Ascending aorta (tissue), 2 donors: ENCODE results near the gene CPPED1. TPM values are rescaled to one million over a fixed set of nuclear protein-coding genes. Genes with fewer than 3 reads are reported as not detected.

ENCODE experiments used
- DNase-seq, 2 donors: peaks; one replicate each; pipeline ENCODE4 v3.0.0-alpha.2; 2019; ENCODE audit warnings: low spot score in 2 of 2
- H3K27ac ChIP-seq, 2 donors: fragments of 200-600 bp; sonication (generic); one replicate each; pipeline ENCODE4 v1.5.1; 2016 to 2017; ENCODE audit warnings: mild to moderate bottlenecking in 1 of 2
- H3K27me3 ChIP-seq: fragments of 200-600 bp; sonication (generic); one replicate; pipeline ENCODE4 v1.5.1; 2017
- H3K36me3 ChIP-seq, 2 donors: fragments of 200-600 bp; sonication (generic); one replicate each; pipeline ENCODE4 v1.5.1; 2016
- H3K4me1 ChIP-seq, 2 donors: fragments of 200-600 bp; sonication (generic); one replicate each; pipeline ENCODE4 v1.5.1; 2016 to 2017; ENCODE audit warnings: mild to moderate bottlenecking in 1 of 2
- H3K4me3 ChIP-seq, 2 donors: fragments of 200-600 bp; sonication (generic); one replicate each; pipeline ENCODE4 v1.5.1; 2016 to 2017; ENCODE audit warnings: mild to moderate bottlenecking in 1 of 2
- H3K9me3 ChIP-seq, 2 donors: fragments of 200-600 bp; sonication (generic); one replicate each; pipeline ENCODE4 v1.5.1; 2016
- intact Hi-C: fragments of 100-400 bp; cut with DNase I; formaldehyde crosslinking; loops from one replicate; pipeline ENCODE4 v1.15.1; 2023
- total RNA-seq: library from RNA; depleted of rRNA; stranded (reverse); fragments of >200 nt; gene quantifications from one replicate; pipeline ENCODE4 v1.1.0, GENCODE V29; 2016
- TF ChIP-seq, protein P1 (sequence below), 3 experiments: fragments of 200-600 bp in 2 of 3; fragments of 450-650 bp in 1 of 3; sonication (generic) in 2 of 3; IDR thresholded peaks; one replicate each; pipeline ENCODE4 v1.5.1; 2016 to 2019; ENCODE audit warnings: antibody characterized with exemption in 3 of 3, mild to moderate bottlenecking in 1 of 3, moderate library complexity in 1 of 3

The CPPED1 gene
- total RNA-seq, 1 donor from 2014 or later, result 13.3 TPM

DNA sequence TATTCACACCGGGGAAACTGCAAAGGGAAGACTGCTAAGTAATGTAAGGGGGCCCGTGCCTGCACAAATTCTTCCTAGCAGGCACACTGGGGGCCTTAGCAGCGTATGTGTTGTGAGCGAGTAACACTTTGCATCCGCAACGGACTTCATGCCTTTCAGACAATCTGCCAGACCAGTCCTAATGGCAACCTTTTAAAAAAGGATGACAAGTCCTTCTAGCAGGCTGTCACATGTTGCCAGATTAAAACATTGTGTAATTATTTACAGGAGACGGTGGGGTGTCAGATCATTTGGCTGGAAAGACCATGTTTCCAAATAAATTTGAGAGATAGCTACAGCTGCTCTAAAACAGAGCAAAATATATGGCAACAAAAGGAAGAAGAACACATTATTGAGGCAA, 46.1 kb downstream of the CPPED1 start:
- Histone ChIP-seq H3K27me3 (no peaks in the 10 kb centered on the region), H3K9me3 (no peaks in the 10 kb centered on the region), H3K4me1 (no peaks in the 10 kb centered on the region), H3K4me3 (no peak overlapping the region), H3K27ac (no peak overlapping the region), H3K36me3 (no peaks in the 10 kb centered on the region)
- intact Hi-C loops, result no loop called here
- TF ChIP-seq, protein P1, sequence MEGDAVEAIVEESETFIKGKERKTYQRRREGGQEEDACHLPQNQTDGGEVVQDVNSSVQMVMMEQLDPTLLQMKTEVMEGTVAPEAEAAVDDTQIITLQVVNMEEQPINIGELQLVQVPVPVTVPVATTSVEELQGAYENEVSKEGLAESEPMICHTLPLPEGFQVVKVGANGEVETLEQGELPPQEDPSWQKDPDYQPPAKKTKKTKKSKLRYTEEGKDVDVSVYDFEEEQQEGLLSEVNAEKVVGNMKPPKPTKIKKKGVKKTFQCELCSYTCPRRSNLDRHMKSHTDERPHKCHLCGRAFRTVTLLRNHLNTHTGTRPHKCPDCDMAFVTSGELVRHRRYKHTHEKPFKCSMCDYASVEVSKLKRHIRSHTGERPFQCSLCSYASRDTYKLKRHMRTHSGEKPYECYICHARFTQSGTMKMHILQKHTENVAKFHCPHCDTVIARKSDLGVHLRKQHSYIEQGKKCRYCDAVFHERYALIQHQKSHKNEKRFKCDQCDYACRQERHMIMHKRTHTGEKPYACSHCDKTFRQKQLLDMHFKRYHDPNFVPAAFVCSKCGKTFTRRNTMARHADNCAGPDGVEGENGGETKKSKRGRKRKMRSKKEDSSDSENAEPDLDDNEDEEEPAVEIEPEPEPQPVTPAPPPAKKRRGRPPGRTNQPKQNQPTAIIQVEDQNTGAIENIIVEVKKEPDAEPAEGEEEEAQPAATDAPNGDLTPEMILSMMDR (IDR thresholded peaks at IDR 0.05), result no peak
- no peak for DNase-seq

DNA sequence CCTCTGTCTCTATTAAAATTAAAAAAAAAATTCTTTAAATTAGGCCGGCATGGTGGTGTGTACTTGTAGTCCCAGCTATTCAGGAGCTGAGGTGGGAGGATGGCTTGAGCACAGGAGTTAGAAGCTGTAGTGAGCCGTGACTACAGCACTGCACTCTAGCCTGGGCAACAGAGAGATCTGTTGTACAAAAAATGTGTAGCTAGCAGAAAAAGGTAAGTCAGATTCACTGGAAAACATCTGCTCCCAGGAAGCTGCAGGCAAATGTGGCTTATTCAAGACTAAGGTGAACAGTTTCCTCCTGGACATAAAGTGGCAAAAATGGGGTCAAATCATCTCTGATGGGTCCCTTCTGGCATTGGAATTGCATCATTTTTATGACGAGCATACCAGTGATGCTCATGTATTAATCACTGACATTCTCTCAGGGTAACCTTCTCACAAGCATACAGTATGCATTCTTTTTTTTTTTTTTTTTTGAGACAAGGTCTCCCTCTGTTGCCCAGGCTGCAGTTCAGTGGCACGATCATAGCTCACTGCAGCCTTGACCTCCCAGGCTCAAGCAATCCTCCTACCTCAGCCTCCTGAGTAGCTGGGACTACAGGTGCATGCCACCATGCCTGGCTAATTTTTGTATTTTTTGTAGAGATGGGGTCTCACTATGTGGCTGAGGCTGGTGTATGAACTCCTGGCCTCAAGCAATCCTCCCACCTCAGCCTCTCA, 48.7 kb downstream of the CPPED1 start:
- no peaks in the 10 kb centered on the region for H3K27me3 ChIP-seq
- no peak overlapping the region for H3K27ac ChIP-seq
- H3K4me3 ChIP-seq, result no peak overlapping the region
- peaks cover 0 to 5% of the 10 kb centered on the region in 2 donors for H3K36me3 ChIP-seq
- no peak for DNase-seq
- no peaks in the 10 kb centered on the region for H3K9me3 ChIP-seq
- TF ChIP-seq, protein P1 (IDR thresholded peaks at IDR 0.05), result no peak
- intact Hi-C loops, result no loop called here
- no peaks in the 10 kb centered on the region for H3K4me1 ChIP-seq

DNA sequence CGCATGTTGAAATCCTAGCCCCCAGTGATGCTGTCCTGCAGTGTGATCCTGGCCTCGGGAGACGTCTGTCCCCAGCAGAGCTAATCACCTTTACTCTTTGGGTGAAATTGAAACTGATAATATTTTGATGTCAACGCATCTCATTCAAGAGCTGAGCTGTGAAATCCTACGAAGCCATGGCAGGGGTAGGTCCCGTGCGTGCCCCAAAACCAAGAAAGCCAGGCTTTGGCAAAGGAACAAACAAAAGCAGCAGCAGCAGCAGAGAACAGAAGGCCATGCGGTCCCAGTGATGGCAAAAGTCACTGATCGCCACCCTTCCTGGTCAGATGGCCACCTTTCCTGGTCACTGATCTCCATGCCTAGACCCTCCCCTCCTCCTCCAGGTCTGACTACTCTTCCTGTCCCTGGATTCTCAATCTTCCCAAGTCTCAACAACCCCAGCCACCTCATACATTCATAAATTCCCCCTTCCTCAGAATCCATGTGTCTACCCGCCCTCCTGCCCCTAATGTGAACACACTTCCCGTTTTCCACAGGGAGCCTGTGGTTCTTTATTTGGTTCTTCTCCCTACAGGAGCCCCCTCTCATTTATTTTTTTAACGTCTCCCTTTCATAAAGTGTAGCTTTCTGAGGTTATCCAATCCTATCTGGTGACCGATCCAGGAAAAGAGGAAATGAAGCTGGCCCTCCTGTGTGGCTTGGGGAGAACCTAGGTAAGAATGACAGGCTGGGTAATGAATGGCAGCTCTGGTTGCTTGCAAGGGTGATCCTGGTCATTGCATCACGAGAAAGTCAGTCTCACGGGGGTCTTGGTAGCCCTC, 50.3 kb downstream of the CPPED1 start:
- Histone ChIP-seq H3K4me3 (no peak overlapping the region), H3K9me3 (no peaks in the 10 kb centered on the region), H3K27me3 (no peaks in the 10 kb centered on the region), H3K36me3 (peaks cover 0 to 5% of the 10 kb centered on the region in 2 donors), H3K4me1 (no peaks in the 10 kb centered on the region), H3K27ac (no peak overlapping the region)
- intact Hi-C loops, result no loop called here
- TF ChIP-seq, protein P1 (IDR thresholded peaks at IDR 0.05), result no peak
- no peak for DNase-seq

DNA sequence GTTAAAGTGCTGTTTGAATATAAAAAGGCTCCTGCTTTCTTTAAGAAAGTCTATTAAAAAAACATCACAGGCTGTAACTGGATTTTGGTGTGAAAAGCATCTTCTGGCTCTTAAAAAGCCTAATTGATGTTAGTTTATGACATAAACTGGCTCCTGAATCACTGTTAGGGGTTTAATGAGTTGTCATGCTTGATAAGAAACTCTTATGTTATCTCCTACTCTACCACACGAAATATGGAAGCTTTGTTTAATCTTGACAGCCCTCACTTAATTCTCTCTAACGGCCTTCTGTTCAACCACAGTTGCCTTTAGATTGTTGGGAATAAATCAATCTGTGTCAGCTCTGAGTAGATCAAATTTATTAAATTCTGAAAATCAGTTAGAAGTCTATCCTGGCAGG, 51.5 kb downstream of the CPPED1 start:
- no peaks in the 10 kb centered on the region for H3K9me3 ChIP-seq
- H3K27ac ChIP-seq, result no peak overlapping the region
- intact Hi-C loops, result no loop called here
- peaks cover 0 to 5% of the 10 kb centered on the region in 2 donors for H3K36me3 ChIP-seq
- TF ChIP-seq, protein P1 (IDR thresholded peaks at IDR 0.05), result no peak
- no peaks in the 10 kb centered on the region for H3K4me1 ChIP-seq
- no peak overlapping the region for H3K4me3 ChIP-seq
- DNase-seq, result no peak
- no peaks in the 10 kb centered on the region for H3K27me3 ChIP-seq

DNA sequence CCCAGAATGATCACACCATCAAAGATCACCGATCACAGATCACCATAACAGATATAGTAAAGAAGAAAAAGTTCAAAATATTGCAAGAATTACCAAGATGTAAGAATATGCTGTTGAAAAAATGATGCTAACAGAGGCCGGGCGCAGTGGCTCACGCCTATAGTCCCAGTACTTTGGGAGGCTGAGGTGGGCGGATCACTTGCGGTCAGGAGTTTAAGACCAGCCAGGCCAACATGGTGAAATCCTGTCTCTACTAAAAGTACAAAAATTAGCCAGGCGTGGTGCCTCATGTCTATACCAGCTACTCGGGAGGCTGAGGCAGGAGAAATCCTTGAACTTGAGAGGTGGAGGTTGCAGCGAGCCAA, 53.2 kb downstream of the CPPED1 start:
- Histone ChIP-seq H3K4me3 (no peak overlapping the region), H3K36me3 (peaks cover 0 to 5% of the 10 kb centered on the region in 2 donors), H3K9me3 (peaks cover 0 to 3% of the 10 kb centered on the region in 2 donors), H3K4me1 (no peaks in the 10 kb centered on the region), H3K27me3 (no peaks in the 10 kb centered on the region), H3K27ac (no peak overlapping the region)
- no peak for DNase-seq
- intact Hi-C loops, result no loop called here
- TF ChIP-seq, protein P1 (IDR thresholded peaks at IDR 0.05), result no peak
